ENCODE measurements around the gene HDAC9. TPM values are rescaled to one million over a fixed set of nuclear protein-coding genes. Genes with fewer than 3 reads are reported as not detected.

HDAC9 gene
- total RNA-seq, 4 donors from 2014 or later = 3.4 to 7.2 (median 4.5) TPM

DNA sequence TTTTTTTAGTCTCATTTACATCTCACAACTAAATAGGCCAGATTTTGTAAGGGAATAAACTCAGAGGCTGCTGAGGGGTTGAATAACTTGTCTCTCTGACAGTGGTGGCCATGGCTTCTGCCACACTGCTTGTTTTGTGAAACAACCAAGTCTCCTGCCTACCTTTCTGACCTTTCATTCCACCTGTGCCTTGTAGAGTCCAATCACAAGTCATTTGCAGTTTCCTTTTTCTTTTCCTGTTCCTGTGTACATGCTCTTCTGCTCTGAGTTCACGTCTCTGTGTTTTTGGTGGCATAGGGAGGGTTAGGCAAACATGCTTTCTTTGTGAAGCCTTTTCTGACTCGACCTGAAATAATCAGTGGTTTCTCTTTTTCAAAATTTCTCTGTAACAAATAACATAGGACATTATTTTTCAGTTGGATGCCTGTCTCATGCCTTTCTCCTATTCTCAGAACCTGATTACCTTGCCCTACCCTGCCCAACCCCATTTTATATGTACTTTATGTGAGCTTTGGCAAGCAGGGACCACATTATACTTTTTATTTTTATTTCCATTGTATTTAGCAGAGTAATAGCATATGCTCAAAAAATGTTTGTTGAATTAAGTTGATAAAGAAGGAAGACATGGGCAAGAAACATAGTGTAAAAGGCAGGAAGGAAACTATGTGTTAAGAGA, 81.7 kb downstream of the HDAC9 start:
- no peak for DNase-seq (ENCODE audit: low spot score in 2 of 2)

DNA sequence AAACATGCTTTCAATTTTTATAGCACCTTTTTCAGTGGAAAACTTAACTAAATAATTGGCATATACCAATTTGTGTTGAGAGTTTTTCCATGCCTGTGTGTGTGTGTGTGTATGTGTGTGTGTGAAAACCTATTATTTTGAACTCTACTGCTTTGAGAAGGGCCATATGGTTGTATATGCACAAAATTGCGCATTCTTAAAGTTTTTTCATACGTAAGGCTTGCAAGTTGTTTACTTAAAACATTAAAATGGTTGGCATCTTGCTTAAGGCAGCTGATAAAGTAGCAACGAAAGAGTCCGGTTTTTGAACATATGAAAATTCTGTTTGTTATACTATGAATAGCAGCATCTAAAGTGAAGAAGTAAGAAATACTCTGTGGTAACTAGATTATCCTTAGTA, 84.1 kb downstream of the HDAC9 start:
- H3K36me3 ChIP-seq = no peaks in the 10 kb centered on the region
- no peak overlapping the region for H3K27ac ChIP-seq
- H3K9me3 ChIP-seq = no peaks in the 10 kb centered on the region
- 89% methylated on average over 4 of the region's 4 CpGs for WGBS
- no peak overlapping the region for H3K4me3 ChIP-seq
- DNase-seq (ENCODE audit: low spot score in 2 of 2) = no peak
- TF ChIP-seq EP300 (IDR thresholded peaks at IDR 0.05) = no peak
- no peak for TF ChIP-seq POLR2A (IDR thresholded peaks at IDR 0.05)
- TF ChIP-seq, protein P1, sequence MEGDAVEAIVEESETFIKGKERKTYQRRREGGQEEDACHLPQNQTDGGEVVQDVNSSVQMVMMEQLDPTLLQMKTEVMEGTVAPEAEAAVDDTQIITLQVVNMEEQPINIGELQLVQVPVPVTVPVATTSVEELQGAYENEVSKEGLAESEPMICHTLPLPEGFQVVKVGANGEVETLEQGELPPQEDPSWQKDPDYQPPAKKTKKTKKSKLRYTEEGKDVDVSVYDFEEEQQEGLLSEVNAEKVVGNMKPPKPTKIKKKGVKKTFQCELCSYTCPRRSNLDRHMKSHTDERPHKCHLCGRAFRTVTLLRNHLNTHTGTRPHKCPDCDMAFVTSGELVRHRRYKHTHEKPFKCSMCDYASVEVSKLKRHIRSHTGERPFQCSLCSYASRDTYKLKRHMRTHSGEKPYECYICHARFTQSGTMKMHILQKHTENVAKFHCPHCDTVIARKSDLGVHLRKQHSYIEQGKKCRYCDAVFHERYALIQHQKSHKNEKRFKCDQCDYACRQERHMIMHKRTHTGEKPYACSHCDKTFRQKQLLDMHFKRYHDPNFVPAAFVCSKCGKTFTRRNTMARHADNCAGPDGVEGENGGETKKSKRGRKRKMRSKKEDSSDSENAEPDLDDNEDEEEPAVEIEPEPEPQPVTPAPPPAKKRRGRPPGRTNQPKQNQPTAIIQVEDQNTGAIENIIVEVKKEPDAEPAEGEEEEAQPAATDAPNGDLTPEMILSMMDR (IDR thresholded peaks at IDR 0.05) = no peak
- no peak for TF ChIP-seq POLR2AphosphoS5 (IDR thresholded peaks at IDR 0.05)
- H3K4me1 ChIP-seq = no peaks in the 10 kb centered on the region
- H3K27me3 ChIP-seq = no peaks in the 10 kb centered on the region

More for the DNA sequence above, 81.7 kb downstream of the HDAC9 start:
- H3K36me3 ChIP-seq = no peaks in the 10 kb centered on the region
- no peaks in the 10 kb centered on the region for H3K9me3 ChIP-seq
- no peak overlapping the region for H3K27ac ChIP-seq
- TF ChIP-seq, protein P1 (IDR thresholded peaks at IDR 0.05) = no peak
- TF ChIP-seq POLR2A (IDR thresholded peaks at IDR 0.05) = no peak
- TF ChIP-seq POLR2AphosphoS5 (IDR thresholded peaks at IDR 0.05) = no peak
- no peak for TF ChIP-seq EP300 (IDR thresholded peaks at IDR 0.05)
- no peak overlapping the region for H3K4me3 ChIP-seq
- no peaks in the 10 kb centered on the region for H3K27me3 ChIP-seq
- WGBS = 66% methylated on average over 2 of the region's 2 CpGs
- no peaks in the 10 kb centered on the region for H3K4me1 ChIP-seq

DNA sequence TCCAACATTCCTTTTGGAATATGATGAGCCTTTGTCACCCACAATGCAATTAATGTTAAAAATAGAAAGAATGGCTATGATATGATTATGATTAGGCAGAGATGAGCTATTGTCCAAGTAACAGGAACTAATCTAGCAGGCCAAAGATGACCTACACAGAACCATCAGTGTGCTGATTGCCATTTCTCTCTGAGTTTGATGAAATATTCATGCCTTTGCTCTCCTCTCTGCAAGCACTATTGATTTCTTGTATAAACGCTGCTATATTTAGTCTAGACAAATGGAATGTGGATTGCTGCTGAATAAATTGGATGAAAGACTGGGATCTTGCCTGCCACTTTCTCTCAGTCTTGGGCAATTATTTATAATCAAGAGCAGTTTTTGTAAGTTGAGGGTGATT, 85.4 kb downstream of the HDAC9 start:
- DNase-seq (ENCODE audit: low spot score in 2 of 2) = no peak
- H3K4me3 ChIP-seq = no peak overlapping the region
- no peak overlapping the region for H3K27ac ChIP-seq
- TF ChIP-seq POLR2AphosphoS5 (IDR thresholded peaks at IDR 0.05) = no peak
- TF ChIP-seq POLR2A (IDR thresholded peaks at IDR 0.05) = no peak
- H3K9me3 ChIP-seq = no peaks in the 10 kb centered on the region
- no peaks in the 10 kb centered on the region for H3K27me3 ChIP-seq
- WGBS = 41% methylated on average over 1 of the region's 1 CpG
- H3K36me3 ChIP-seq = no peaks in the 10 kb centered on the region
- no peaks in the 10 kb centered on the region for H3K4me1 ChIP-seq

DNA sequence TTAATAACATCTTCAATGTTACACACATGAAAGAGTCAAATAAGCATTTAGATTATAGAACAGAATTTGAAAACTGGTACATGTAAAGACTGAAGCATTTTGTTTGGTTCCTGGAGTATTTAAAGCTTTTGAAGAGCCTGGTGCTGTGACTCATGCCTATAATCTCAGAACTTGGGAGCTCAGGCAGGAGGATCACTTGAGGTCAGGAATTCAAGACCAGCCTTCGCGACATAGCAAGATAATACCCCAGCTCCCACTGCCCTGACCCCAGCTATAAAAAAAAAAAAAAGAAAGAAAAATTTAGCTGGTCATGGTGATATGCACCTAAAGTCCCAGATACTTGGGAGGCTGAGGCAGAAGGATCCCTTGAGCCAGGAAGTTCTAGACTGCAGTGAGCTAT, 87.8 kb downstream of the HDAC9 start:
- no peaks in the 10 kb centered on the region for H3K9me3 ChIP-seq

DNA sequence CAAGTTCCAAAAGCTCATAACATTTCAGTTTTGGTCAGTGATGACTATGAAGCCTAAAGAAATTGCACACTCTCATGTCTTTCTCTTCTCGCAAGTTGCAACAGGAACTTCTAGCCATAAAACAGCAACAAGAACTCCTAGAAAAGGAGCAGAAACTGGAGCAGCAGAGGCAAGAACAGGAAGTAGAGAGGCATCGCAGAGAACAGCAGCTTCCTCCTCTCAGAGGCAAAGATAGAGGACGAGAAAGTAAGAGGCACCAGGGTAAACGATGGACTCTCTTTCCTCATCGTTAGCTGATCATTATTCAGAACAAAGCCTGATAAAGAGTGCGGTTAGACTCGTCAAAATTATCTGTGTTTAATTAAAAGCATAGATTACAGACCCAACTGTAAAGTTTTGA, 94.7 kb downstream of the HDAC9 start:
- H3K9me3 ChIP-seq = no peaks in the 10 kb centered on the region
- no peak overlapping the region for H3K4me3 ChIP-seq
- 62% methylated on average over 7 of the region's 7 CpGs for WGBS
- no peaks in the 10 kb centered on the region for H3K27me3 ChIP-seq
- TF ChIP-seq POLR2AphosphoS5 (IDR thresholded peaks at IDR 0.05) (no peak), POLR2A (IDR thresholded peaks at IDR 0.05) (no peak)
- no peaks in the 10 kb centered on the region for H3K4me1 ChIP-seq
- no peak for DNase-seq (ENCODE audit: low spot score in 2 of 2)
- no peaks in the 10 kb centered on the region for H3K36me3 ChIP-seq
- no peak overlapping the region for H3K27ac ChIP-seq

More for the DNA sequence above, 87.8 kb downstream of the HDAC9 start:
- H3K27ac ChIP-seq = no peak overlapping the region
- no peak for DNase-seq (ENCODE audit: low spot score in 2 of 2)
- H3K4me1 ChIP-seq = no peaks in the 10 kb centered on the region
- H3K36me3 ChIP-seq = no peaks in the 10 kb centered on the region
- TF ChIP-seq POLR2AphosphoS5 (IDR thresholded peaks at IDR 0.05) (no peak), POLR2A (IDR thresholded peaks at IDR 0.05) (no peak), EP300 (IDR thresholded peaks at IDR 0.05) (no peak)
- TF ChIP-seq, protein P1 (IDR thresholded peaks at IDR 0.05) = no peak
- no peaks in the 10 kb centered on the region for H3K27me3 ChIP-seq
- WGBS = 86% methylated on average over 2 of the region's 2 CpGs
- no peak overlapping the region for H3K4me3 ChIP-seq

DNA sequence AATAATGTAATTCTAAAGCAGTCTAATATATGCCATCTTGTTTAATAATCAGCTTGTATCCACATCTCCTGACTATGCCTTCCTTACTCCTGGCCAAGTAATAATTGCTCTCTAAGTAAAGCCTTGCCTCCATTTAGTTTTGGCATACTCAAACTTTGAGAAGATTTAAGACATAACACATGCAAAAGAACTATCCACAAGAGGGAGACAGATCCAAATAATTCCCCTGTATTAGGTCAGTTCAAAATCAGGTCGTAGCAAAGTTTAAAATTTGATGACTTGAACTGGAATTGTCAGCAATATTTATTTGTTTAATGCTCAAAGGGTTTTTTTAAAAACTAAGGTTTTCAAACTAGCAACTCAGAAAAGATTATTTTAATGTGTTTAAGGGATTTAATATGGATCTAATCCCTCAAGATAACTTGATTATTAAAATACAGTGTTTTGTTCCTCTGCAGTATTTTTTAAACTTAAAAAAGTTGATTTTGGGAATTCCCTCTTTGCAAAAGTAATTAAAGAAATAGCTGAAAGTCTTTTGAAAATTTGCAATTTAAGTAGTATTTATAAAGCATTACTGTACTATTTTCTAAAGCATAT, 95.3 kb downstream of the HDAC9 start:
- WGBS = 9% methylated on average over 1 of the region's 1 CpG
- TF ChIP-seq POLR2A (IDR thresholded peaks at IDR 0.05) = no peak
- TF ChIP-seq, protein P1 (IDR thresholded peaks at IDR 0.05) = peak; percentile 24 to 26
- no peak for DNase-seq (ENCODE audit: low spot score in 2 of 2)

More for the DNA sequence above, 95.3 kb downstream of the HDAC9 start:
- H3K36me3 ChIP-seq = no peaks in the 10 kb centered on the region
- H3K27me3 ChIP-seq = no peaks in the 10 kb centered on the region
- H3K27ac ChIP-seq = no peak overlapping the region
- no peaks in the 10 kb centered on the region for H3K4me1 ChIP-seq
- no peak overlapping the region for H3K4me3 ChIP-seq
- no peaks in the 10 kb centered on the region for H3K9me3 ChIP-seq
